ENCODE measurements around the gene PTPN7. TPM values are rescaled to one million over a fixed set of nuclear protein-coding genes. Genes with fewer than 3 reads are reported as not detected.

Gene PTPN7
- total and polyA plus RNA-seq, 8 donors: 0.23 to 2.9 (median 1.0) TPM

DNA sequence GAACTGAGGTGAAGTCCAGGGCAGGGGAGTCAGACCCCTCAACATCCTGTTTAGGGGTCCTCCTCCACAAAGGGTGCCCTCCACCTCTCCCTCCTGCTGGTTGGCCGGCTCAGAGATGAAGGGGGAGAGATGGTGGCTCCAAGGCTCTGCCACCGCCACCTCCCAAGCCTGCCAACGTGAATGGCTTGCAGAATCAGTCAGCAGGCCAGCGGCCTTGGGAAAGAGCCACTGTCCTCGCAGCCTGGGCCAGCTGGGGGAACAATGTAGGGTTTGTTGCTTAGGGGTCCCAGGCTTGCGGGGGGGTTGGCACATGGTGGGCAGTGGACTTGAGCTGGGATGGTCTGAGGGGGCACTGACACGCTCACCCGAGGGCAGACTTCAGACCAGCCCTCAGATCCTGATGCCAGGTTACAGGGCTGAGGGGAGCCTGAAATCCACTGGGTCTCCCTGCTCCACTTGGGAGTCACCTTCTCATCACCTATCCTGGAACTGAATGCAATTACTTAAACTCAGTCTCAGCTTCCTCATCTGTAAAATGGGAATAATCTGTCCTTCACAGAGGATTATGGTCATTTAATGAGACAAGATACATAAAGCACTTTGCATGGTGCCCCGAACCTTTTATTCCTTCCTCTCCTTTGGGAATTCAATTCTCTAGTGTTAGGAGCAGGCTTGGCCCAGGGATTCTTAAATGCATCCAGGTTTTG lies 29.4 kb downstream of the PTPN7 start:
- Histone ChIP-seq H3K27me3 (no peaks in the 10 kb centered on the region), H3K4me3 (no peak overlapping the region), H3K36me3 (no peaks in the 10 kb centered on the region), H3K4me1 (no peaks in the 10 kb centered on the region), H3K9me3 (no peaks in the 10 kb centered on the region), H3K27ac (no peak overlapping the region)
- DNase-seq (no peak), ATAC-seq (no peak), FAIRE-seq (no peak)
- intact Hi-C loops (cut with DNase I): no loop called here
- WGBS, 2 donors: 50 to 57% methylated on average over 9 of the region's 9 CpGs
- TF ChIP-seq, protein P1, sequence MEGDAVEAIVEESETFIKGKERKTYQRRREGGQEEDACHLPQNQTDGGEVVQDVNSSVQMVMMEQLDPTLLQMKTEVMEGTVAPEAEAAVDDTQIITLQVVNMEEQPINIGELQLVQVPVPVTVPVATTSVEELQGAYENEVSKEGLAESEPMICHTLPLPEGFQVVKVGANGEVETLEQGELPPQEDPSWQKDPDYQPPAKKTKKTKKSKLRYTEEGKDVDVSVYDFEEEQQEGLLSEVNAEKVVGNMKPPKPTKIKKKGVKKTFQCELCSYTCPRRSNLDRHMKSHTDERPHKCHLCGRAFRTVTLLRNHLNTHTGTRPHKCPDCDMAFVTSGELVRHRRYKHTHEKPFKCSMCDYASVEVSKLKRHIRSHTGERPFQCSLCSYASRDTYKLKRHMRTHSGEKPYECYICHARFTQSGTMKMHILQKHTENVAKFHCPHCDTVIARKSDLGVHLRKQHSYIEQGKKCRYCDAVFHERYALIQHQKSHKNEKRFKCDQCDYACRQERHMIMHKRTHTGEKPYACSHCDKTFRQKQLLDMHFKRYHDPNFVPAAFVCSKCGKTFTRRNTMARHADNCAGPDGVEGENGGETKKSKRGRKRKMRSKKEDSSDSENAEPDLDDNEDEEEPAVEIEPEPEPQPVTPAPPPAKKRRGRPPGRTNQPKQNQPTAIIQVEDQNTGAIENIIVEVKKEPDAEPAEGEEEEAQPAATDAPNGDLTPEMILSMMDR (IDR thresholded peaks at IDR 0.05): no peak

DNA sequence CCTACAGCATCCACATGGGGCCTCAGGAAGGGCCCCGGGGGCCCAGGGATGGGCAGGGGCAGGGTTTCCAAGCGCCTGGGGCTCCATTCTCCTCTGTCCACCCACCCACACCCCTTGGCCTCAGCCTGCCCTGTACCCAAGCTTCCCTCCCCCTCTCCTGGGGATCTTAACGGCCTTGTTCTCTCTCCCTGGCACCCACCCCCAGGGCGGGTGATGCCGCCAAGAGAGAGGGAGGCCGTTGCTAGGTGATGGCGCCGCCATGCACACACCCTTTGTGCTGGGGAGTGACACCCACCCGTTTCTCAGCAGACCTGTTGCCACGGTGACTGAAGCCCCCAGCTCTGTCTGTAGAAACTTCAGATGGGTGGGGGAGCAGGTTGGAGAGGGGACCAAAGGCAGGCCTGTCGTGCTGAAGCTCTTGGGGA lies 30.1 kb downstream of the PTPN7 start:
- H3K27ac ChIP-seq: no peak overlapping the region
- TF ChIP-seq, protein P1 (IDR thresholded peaks at IDR 0.05): no peak
- FAIRE-seq: no peak
- ATAC-seq: no peak
- H3K4me3 ChIP-seq: no peak overlapping the region
- H3K27me3 ChIP-seq: no peaks in the 10 kb centered on the region
- intact Hi-C loops (cut with DNase I): no loop called here
- WGBS, 2 donors: 48 to 51% methylated on average over 7 to 11 of the region's 11 CpGs
- H3K36me3 ChIP-seq: no peaks in the 10 kb centered on the region
- H3K9me3 ChIP-seq: no peaks in the 10 kb centered on the region
- H3K4me1 ChIP-seq: no peaks in the 10 kb centered on the region
- no peak for DNase-seq

DNA sequence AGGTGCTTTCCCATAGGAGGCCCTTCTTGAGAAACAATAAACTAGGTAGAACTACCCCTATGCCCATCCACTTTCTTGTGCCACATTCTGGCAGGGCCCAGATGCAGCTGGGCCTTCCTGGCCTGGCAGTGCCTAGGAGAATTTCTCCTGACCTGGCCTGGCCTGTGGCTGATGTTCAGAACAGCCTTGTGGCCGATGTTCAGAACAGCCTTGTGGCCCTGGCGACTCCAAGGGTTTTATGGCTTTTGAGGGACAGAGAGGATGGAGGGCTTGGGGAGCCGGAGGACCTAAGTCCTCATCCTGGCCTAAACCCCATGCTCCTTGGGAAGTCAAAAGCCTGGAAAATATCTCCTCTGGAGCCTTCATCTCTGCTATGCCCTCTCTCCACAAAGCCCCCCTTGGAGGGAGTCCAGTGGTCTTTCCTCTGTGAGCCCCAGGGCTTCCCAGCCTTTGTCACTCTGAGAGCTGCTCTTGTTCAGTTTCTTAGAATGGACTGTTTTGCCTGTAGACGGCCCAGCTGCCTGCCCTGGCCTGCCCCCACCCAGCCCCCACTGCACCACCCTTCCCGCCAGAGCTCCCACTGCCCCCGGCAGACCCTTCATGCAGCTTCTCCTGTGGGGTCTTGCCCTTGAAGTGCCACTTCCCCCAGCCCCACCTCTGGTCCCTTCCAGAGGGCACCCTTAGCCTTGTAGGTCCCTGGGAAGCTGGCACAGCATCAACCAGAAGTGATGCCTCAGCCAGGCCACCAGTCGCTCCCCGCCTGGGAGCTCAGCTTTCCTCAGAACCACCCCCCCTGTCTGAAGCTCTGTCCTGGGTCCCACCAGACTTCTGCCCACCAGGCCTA lies 30.7 kb downstream of the PTPN7 start:
- FAIRE-seq (no peak), DNase-seq (no peak), ATAC-seq (no peak)
- Histone ChIP-seq H3K9me3 (no peaks in the 10 kb centered on the region), H3K36me3 (no peaks in the 10 kb centered on the region), H3K27ac (no peak overlapping the region), H3K27me3 (no peaks in the 10 kb centered on the region), H3K4me3 (no peak overlapping the region), H3K4me1 (no peaks in the 10 kb centered on the region)
- intact Hi-C loops (cut with DNase I): loop anchor here in 1 of 3 donors (5.0 kb wide), 1 partner anchor 232 kb away; no protein-coding TSS in a partner anchor
- WGBS, 2 donors: 73 to 75% methylated on average over 8 of the region's 8 CpGs
- TF ChIP-seq, protein P1 (IDR thresholded peaks at IDR 0.05): no peak

DNA sequence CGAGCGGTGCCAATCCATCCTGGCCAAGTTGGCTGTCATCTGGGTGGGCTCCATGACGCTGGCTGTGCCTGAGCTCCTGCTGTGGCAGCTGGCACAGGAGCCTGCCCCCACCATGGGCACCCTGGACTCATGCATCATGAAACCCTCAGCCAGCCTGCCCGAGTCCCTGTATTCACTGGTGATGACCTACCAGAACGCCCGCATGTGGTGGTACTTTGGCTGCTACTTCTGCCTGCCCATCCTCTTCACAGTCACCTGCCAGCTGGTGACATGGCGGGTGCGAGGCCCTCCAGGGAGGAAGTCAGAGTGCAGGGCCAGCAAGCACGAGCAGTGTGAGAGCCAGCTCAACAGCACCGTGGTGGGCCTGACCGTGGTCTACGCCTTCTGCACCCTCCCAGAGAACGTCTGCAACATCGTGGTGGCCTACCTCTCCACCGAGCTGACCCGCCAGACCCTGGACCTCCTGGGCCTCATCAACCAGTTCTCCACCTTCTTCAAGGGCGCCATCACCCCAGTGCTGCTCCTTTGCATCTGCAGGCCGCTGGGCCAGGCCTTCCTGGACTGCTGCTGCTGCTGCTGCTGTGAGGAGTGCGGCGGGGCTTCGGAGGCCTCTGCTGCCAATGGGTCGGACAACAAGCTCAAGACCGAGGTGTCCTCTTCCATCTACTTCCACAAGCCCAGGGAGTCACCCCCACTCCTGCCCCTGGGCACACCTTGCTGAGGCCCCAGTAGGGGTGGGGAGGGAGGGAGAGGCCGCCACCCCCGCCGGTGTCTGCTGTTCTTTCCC lies 32.4 kb downstream of the PTPN7 start:
- no peak overlapping the region for H3K4me3 ChIP-seq
- no peaks in the 10 kb centered on the region for H3K27me3 ChIP-seq
- intact Hi-C loops (cut with DNase I): loop anchor here in 1 of 3 donors (5.0 kb wide), 1 partner anchor 231 kb away; no protein-coding TSS in a partner anchor
- no peaks in the 10 kb centered on the region for H3K4me1 ChIP-seq
- TF ChIP-seq, protein P1 (IDR thresholded peaks at IDR 0.05): no peak
- ATAC-seq: no peak
- DNase-seq: no peak
- no peak for FAIRE-seq
- 89 to 95% methylated on average over 25 of the region's 26 CpGs for whole genome bisulfite sequencing, 2 donors
- no peaks in the 10 kb centered on the region for H3K9me3 ChIP-seq
- no peak overlapping the region for H3K27ac ChIP-seq
- no peaks in the 10 kb centered on the region for H3K36me3 ChIP-seq

Measured in pancreas (tissue), 10 donors.